BE2C (cell line): ENCODE measurements around the gene ANGEL2.
A peak's percentile ranks its signal among the peaks of the same experiment; 100 is the strongest.

Experiments
- DNase-seq: peaks from one replicate; pipeline ENCODE4 v3.0.0-alpha.2; 2020
- H3K27me3 ChIP-seq: fragments of 250-450 bp; sonication (Bioruptor Pico); 2 replicates; pipeline ENCODE4 v1.5.1; 2020; ENCODE audit warnings: mild to moderate bottlenecking
- H3K36me3 ChIP-seq: fragments of 250-450 bp; sonication (Bioruptor Pico); 2 replicates; pipeline ENCODE4 v1.5.1; 2020; ENCODE audit warnings: mild to moderate bottlenecking
- H3K4me1 ChIP-seq: fragments of 250-450 bp; sonication (Bioruptor Pico); 2 replicates; pipeline ENCODE4 v1.5.1; 2020
- H3K4me3 ChIP-seq: 2 replicates; pipeline ENCODE4 v1.5.1; 2011; ENCODE audit warnings: low read depth, low read length
- H3K9me3 ChIP-seq: fragments of 250-450 bp; sonication (Bioruptor Pico); 2 replicates; pipeline ENCODE4 v1.5.1; 2020
- CTCF ChIP-seq: IDR thresholded peaks from 2 replicates; pipeline ENCODE4 v1.5.1; 2012; ENCODE audit warnings: mild to moderate bottlenecking, low read depth, low read length

The ANGEL2 gene

GRCh38 chr1:213054733-213055591 is 39.3 kb upstream of the ANGEL2 start:
- no peaks in the 10 kb centered on the region for H3K27me3 ChIP-seq
- DNase-seq: no peak
- no peaks in the 10 kb centered on the region for H3K9me3 ChIP-seq
- no peak overlapping the region for H3K4me3 ChIP-seq
- no peak for TF ChIP-seq CTCF
- no peaks in the 10 kb centered on the region for H3K36me3 ChIP-seq
- H3K4me1 ChIP-seq: peaks cover 8% of the 10 kb centered on the region

- Histone ChIP-seq H3K27me3 (no peaks in the 10 kb centered on the region), H3K4me1 (peaks cover 8% of the 10 kb centered on the region), H3K36me3 (no peaks in the 10 kb centered on the region), H3K4me3 (no peak overlapping the region), H3K9me3 (no peaks in the 10 kb centered on the region)
- DNase-seq: no peak
- TF ChIP-seq CTCF: no peak
Measured at GRCh38 chr1:213054142-213054541, 38.5 kb upstream of the ANGEL2 start.

GRCh38 chr1:213053455-213053854 is 37.8 kb upstream of the ANGEL2 start:
- Histone ChIP-seq H3K36me3 (no peaks in the 10 kb centered on the region), H3K4me3 (no peak overlapping the region), H3K9me3 (no peaks in the 10 kb centered on the region), H3K27me3 (no peaks in the 10 kb centered on the region), H3K4me1 (peaks cover 8% of the 10 kb centered on the region)
- TF ChIP-seq CTCF: no peak
- no peak for DNase-seq

GRCh38 chr1:213051881-213052202 is 36.2 kb upstream of the ANGEL2 start:
- Histone ChIP-seq H3K27me3 (no peaks in the 10 kb centered on the region), H3K4me3 (peak overlapping the region; percentile 88), H3K4me1 (peaks cover 8% of the 10 kb centered on the region), H3K9me3 (no peaks in the 10 kb centered on the region), H3K36me3 (no peaks in the 10 kb centered on the region)
- no peak for DNase-seq
- TF ChIP-seq CTCF: no peak

GRCh38 chr1:213051127-213051880 is 35.6 kb upstream of the ANGEL2 start, which contains the start of gene RPS6KC1:
Gene RPS6KC1, plus strand, starts transcription at chr1:213051241. Its CDS starts 164 bp downstream, at chr1:213051405.
- TF ChIP-seq CTCF: no peak
- Histone ChIP-seq H3K36me3 (no peaks in the 10 kb centered on the region), H3K4me3 (peak within 1 kb of the TSS; percentile 88), H3K4me1 (peaks cover 6% of the 10 kb centered on the region), H3K27me3 (no peaks in the 10 kb centered on the region), H3K9me3 (no peaks in the 10 kb centered on the region)
- DNase-seq: peak; percentile 90

- no peak for DNase-seq
Measured at GRCh38 chr1:213050745-213051126, 35.1 kb upstream of the ANGEL2 start.

More at GRCh38 chr1:213050745-213051126, 35.1 kb upstream of the ANGEL2 start:
- no peaks in the 10 kb centered on the region for H3K27me3 ChIP-seq
- H3K9me3 ChIP-seq: no peaks in the 10 kb centered on the region
- TF ChIP-seq CTCF: no peak
- H3K4me1 ChIP-seq: peaks cover 5% of the 10 kb centered on the region
- no peaks in the 10 kb centered on the region for H3K36me3 ChIP-seq
- peak overlapping the region; percentile 88 for H3K4me3 ChIP-seq
